ENCODE measurements around the gene GADL1.

Gene GADL1

GRCh38 chr3:30804984-30805383, 89.5 kb downstream of the GADL1 start:
- no peak for DNase-seq

GRCh38 chr3:30795176-30795575, 99.3 kb downstream of the GADL1 start:
- DNase-seq = no peak

- no peak for DNase-seq
These were observed 100.7 kb downstream of the GADL1 start for GRCh38 chr3:30793740-30794139.

- DNase-seq = no peak
These were observed 104.3 kb downstream of the GADL1 start for GRCh38 chr3:30790150-30790549.

DNA sequence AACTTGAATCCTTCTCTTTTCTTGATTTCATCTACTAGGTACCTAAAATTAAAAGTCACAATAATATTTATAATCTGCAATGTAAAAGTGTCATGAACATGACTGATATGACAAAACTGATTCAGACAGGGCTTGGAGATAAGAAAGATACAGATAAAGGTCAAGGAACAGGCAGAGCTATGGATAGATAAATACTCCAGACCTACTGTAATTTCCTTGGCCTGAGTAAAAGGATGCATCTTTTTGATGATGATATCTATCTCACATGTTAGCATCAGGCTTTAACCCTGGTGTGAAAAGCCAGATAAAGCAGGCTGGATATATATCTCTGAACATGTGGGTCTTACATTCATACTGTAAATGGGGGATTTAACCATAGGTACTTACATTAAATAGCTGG, 108.1 kb downstream of the GADL1 start:
- no peak for DNase-seq

DNA sequence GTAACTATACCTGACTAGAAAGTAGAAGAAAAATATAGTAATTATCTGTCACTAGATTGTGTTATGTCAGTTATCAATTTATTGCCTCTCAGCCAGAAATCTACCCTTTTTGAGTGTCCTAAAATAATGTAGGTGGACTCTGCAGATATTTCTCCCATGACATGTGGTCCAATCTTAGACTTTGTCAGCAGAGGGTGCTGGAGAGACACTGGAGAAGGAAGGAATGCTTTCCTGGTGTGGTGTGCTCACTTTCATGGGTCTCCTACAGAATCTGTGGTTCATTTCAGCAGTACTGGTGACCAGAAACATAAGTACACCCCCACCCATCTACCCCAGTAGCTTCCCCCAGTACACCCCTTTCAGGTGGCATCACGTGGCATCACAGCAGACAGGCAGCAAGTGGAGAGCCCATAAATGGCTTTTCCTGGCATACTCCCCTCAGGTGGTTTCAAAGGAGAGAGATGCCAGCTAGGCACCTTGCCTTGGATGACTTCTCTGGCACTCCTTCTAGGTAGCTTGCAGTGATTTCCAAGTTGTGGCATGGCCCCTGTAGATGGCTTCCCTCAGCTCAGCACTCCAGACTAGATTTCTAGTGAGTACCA, 114.7 kb downstream of the GADL1 start:
- DNase-seq = no peak

GRCh38 chr3:30778933-30779332, 115.5 kb downstream of the GADL1 start:
- no peak for DNase-seq

- no peak for DNase-seq
These were observed 116.9 kb downstream of the GADL1 start for GRCh38 chr3:30777426-30778113.

DNA sequence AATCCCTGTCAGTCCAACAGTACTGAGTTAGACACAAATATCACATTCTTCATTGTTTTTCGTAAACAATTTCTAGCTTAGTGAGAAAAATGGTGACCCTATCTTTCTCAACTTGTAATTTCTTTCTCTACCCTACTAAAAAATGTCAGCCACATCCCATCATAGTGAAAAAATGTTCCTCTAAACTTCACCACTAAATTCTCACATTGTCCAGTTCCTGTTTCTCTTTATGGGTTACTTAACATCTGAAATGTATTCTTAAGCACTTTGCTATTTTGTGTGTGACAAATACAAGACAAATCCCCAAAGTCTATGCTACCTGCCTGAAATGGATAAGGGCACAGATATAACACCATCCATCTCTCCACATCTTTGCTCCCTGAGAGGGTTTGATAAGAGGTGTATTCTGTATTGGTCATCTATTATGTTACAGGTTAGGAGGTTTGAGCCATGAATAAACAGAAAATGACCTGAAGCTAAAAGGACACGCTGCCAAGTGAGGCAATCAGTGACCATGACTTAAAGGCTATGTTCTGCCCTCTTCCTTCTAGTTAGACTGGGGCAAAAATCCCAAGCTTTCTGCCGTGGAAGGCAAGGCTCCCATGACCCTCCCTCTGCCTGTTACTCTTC, 118.2 kb downstream of the GADL1 start:
- DNase-seq = no peak

- DNase-seq = no peak
These were observed 119.4 kb downstream of the GADL1 start for GRCh38 chr3:30775040-30775439.

DNA sequence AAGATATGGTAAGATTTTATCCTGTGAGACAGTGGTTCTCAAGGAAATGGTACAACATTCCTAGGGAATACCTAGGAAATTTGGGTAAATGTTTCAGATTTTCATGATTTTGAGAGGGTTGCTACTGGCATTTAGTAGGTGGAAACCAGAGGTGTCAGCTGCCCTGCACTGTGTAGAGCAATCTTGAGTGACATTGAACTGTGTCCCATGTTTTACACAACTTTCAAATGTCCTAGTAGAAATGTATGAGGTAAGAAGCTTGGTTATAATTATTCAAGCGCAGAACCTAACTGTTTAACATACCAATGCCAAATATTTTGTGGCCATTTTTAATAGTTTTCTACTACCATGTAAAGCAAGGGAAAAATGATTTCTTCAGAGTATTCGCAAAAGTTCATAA, 120.4 kb downstream of the GADL1 start:
- no peak for DNase-seq

- DNase-seq = no peak
These were observed 124.1 kb downstream of the GADL1 start for GRCh38 chr3:30770387-30770786.

- peak; percentile 83 for DNase-seq
These were observed 125.5 kb downstream of the GADL1 start for GRCh38 chr3:30768703-30769550.

DNA sequence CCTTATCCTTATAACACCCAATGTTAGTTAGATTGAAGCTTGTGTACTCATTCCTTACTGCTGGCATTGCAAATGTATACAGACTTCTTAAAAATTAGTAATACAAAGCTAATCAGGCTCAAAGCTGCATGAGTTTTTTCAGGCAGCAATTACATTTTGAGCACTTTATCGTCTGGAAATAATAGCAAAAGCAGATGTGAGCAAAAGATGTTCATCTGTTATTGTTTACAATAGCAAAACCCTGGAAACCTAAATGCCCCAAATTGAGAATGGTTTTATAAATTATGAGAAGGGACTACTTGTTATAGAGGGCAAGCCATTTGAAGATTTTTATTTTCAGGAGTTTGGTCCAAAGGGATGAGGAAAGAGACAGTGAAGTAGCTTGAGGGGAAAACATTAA, 126.4 kb downstream of the GADL1 start:
- no peak for DNase-seq

GRCh38 chr3:30766522-30766921, 127.9 kb downstream of the GADL1 start:
- DNase-seq = no peak

GRCh38 chr3:30764891-30765290, 129.6 kb downstream of the GADL1 start:
- DNase-seq = no peak

DNA sequence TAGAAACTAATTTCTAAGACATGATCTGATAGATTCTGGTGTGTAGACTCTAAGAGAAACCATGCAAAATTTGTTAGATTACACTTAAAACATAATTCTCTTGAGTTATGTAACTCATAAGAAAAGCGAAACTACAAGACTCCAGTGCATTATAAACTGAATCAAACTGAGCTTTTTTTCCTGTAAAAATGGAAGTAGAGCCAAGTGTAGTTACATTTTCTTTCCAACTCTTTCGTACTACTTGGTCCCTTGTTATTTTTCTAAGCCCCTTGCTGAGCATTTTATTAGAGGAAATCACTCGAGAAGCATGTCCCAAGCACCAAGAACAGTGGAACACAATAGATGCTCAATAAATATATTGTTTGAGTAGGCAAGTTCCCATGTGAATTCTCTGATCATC, 130.2 kb downstream of the GADL1 start:
- DNase-seq = no peak

DNA sequence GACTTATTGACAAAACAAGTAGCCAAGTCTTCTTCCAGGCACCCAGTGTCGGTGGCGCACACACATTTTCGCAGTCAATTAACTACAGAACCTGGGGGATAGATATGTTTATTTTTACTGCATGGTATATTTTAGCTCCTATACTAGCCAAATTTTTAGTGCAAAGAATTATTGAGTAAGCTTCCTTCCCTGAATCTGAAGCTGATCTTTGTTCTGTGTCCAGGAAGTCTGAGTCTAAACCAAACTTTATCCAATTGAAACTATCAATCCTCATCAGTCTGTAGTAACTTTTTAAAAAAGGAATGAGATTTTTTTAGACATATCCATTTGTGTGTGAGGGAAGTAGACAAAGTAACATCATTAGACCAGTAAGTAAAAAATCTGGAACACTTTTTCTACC, 133.1 kb downstream of the GADL1 start:
- DNase-seq = no peak

GRCh38 chr3:30760737-30761136, 133.7 kb downstream of the GADL1 start:
- DNase-seq = no peak

DNA sequence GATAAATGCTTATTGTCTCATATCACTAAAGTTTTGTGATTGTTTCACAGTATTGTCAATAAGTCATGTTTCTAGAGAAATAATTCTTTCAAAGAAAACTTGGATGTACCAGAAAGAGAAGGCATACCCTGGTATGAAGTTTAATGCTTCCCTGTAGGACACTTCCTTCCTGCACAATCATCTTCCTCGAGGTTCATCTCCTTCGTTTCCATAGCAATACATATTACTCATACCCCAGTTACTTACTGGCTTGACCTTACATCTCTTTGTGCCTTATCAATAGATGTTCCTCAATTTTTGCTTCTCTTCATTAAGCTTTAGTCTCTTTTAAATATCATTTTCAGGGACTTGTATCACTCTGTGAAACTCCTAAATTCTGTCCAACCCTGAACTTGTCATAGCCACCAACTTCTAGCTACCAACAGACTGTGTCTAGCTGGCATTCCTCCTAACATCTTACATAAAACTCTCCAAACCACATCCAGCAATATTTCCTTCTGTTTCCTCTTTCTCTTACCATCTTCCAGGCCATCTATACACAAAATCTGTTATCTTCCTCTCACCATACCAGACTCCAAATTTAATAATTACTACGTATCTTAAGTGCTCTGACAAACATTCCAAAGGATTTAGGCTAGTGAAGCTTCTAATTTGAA, 134.3 kb downstream of the GADL1 start:
- DNase-seq = no peak

DNA sequence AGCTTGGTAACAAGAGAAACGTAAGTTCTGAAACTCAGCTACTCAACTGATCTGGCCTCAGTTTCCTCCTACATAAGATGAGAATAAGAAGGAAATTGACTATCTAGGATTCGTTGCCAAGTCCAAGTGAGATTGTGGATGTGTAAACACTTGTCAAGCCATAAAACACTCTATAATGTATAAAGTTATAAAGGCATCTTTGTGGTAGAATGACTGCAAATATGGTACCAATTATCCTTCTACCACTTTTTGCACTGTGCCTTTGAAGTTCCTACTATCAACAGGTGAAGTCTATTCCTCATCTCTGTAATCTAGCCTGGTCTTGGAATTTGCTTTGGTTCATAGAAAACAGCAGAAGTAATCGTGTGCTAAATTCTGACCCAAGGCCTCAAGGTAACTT, 138.2 kb downstream of the GADL1 start:
- DNase-seq = no peak

- no peak for DNase-seq
These were observed 140.0 kb downstream of the GADL1 start for GRCh38 chr3:30754426-30754825.

GRCh38 chr3:30753766-30754165, 140.7 kb downstream of the GADL1 start:
- DNase-seq = no peak

Measured in activated CD8-positive, alpha-beta memory T cell treated with anti-CD3 and anti-CD28 coated beads, Interleukin-2, amount 50 U/mL, for 48 hours (primary cell).